ENCODE results near the gene PDGFA. TPM values are rescaled to one million over a fixed set of nuclear protein-coding genes. Genes with fewer than 3 reads are reported as not detected.
A peak's percentile ranks its signal among the peaks of the same experiment; 100 is the strongest.

Gene PDGFA
- total RNA-seq, 4 donors from 2014 or later = 20.9 to 35.1 (median 33.6) TPM

GRCh38 chr7:463817-464453 lies 55.7 kb downstream of the PDGFA start:
- TF ChIP-seq POLR2A (IDR thresholded peaks at IDR 0.05) (no peak), CTCF (IDR thresholded peaks at IDR 0.05) (no peak)
- Histone ChIP-seq H3K36me3 (no peaks in the 10 kb centered on the region), H3K4me3 (no peak overlapping the region), H3K27ac (no peak overlapping the region), H3K9me3 (no peaks in the 10 kb centered on the region), H3K4me1 (peaks cover 0 to 3% of the 10 kb centered on the region in 2 donors), H3K27me3 (no peaks in the 10 kb centered on the region)
- intact Hi-C loops (cut with DNase I; ENCODE audit: low total_unique reads) = no loop called here
- DNase-seq = peak in 1 of 2 donors; percentile 4

DNA sequence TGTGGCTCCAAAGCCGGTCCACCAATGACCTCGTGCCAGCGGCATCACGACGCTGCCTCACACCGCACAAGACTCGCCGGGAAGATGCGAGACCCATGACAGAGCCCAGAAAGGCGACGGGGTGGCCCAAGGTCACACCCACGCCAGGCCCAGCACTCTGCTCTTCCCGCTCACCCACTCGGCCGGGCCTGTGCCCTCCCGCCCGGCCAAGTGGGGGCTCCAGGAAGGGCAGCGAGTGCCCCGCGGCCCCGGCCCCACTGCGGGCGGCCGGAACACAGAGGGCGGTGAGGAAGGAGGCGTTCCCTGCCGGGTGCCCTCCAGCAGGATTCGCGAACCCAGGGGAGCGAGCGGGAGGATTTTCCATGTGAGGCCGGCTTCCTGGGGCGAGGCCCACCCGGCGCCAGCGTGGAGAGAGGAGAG lies 56.3 kb downstream of the PDGFA start:
- DNase-seq = no peak

DNA sequence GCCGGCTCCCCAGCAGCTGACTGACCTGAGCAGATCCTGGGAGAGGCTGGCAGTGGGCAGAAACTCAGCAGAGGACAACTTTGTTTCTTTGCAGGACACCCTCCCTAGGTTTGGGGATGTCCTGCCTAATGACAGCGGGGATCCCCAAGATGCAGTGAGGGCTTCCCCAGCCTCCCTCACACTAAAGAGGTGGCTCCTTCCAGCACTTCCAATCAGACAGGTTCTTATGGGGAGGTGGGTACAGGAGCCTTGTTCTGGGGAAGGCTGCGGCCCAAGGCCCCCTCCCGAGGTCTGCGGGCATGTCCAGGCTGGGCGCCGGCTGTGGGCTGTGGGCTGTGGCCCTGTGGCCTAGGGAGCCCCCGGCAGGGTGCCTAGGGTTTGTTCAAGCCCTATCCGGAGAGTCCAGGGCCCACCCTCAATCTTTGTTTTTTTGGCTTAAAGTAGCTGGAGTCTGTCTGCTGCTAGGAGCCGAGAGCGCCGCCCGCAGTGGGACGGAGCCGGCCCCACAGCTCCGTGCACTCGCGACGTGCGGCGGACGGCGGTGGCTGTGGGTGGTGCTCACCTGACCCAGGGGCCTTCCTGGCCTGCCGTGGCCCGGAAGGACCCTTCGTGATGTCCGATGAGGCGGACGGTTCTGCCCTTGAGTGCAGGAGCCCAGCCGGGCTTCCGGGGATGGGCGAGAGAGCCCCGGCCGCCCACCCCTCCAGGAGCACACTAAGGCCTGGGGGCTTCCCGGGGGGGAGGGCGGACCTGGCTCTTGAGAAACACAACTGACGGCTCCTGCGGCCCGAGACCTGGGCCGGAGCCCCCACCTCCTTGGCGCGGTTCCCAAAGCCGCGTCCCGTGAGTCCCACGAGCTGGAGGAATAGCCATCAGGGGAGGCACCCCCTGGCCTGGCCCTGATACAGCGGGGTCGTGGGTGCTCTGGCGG lies 57.2 kb downstream of the PDGFA start:
- H3K4me3 ChIP-seq = no peak overlapping the region
- no peaks in the 10 kb centered on the region for H3K36me3 ChIP-seq
- H3K9me3 ChIP-seq = no peaks in the 10 kb centered on the region
- H3K4me1 ChIP-seq = peaks cover 0 to 3% of the 10 kb centered on the region in 2 donors
- intact Hi-C loops (cut with DNase I; ENCODE audit: low total_unique reads) = no loop called here
- TF ChIP-seq CTCF (IDR thresholded peaks at IDR 0.05) = no peak
- no peak for TF ChIP-seq POLR2A (IDR thresholded peaks at IDR 0.05)
- no peaks in the 10 kb centered on the region for H3K27me3 ChIP-seq
- H3K27ac ChIP-seq = no peak overlapping the region
- DNase-seq = no peak

More for the DNA sequence above, 56.3 kb downstream of the PDGFA start:
- Histone ChIP-seq H3K4me1 (peaks cover 0 to 3% of the 10 kb centered on the region in 2 donors), H3K27ac (no peak overlapping the region), H3K27me3 (no peaks in the 10 kb centered on the region), H3K36me3 (no peaks in the 10 kb centered on the region), H3K9me3 (no peaks in the 10 kb centered on the region), H3K4me3 (no peak overlapping the region)
- TF ChIP-seq CTCF (IDR thresholded peaks at IDR 0.05) (no peak), POLR2A (IDR thresholded peaks at IDR 0.05) (no peak)
- intact Hi-C loops (cut with DNase I; ENCODE audit: low total_unique reads) = no loop called here

DNA sequence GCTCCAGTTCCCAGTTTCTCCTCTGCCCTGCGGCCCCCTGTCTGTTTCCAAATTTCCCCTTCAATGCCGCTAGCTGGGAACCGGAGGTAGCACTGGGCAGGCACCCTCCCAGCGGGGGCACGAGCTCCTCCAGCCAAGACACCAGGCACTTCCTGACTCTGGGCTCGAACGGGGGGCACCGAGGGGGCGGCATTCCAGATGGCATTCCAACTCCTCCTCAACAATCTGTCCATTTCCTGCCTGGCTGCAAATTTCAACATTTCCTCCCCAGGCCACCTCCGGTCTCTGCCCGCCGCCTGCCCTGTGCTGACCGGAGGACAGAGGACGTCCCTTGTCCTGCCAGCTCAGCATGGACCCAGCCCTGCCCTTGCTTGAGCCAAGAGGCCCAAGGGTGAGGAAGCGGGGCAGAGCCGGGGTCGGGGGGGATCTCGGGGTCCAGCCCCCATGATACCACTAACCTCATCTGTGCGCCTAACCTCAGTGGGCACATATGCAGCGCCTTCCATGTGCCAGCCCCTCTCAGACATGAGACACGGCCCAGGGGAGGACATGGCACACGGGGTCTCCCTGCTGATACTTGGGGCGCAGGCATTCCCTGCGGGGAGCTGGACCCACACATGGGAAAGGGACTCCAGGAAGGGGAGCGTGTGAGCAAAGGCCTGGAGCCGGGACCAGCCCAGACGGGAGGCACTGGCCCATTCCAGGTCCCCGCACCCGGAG lies 58.0 kb downstream of the PDGFA start:
- no peak overlapping the region for H3K4me3 ChIP-seq
- intact Hi-C loops (cut with DNase I; ENCODE audit: low total_unique reads) = no loop called here
- no peak for DNase-seq
- H3K36me3 ChIP-seq = no peaks in the 10 kb centered on the region
- no peak overlapping the region for H3K27ac ChIP-seq
- H3K9me3 ChIP-seq = no peaks in the 10 kb centered on the region
- TF ChIP-seq POLR2A (IDR thresholded peaks at IDR 0.05) = no peak
- TF ChIP-seq CTCF (IDR thresholded peaks at IDR 0.05) = no peak
- no peaks in the 10 kb centered on the region for H3K27me3 ChIP-seq
- H3K4me1 ChIP-seq = peaks cover 0 to 3% of the 10 kb centered on the region in 2 donors
